NK-92 (cell line): ENCODE data around the gene GALNT13.

ENCODE experiments used
- DNase-seq: peaks from one replicate; lab custom pipeline; 2025; ENCODE audit not compliant: unreplicated experiment; lab: John Stamatoyannopoulos, UW

The GALNT13 gene

DNA sequence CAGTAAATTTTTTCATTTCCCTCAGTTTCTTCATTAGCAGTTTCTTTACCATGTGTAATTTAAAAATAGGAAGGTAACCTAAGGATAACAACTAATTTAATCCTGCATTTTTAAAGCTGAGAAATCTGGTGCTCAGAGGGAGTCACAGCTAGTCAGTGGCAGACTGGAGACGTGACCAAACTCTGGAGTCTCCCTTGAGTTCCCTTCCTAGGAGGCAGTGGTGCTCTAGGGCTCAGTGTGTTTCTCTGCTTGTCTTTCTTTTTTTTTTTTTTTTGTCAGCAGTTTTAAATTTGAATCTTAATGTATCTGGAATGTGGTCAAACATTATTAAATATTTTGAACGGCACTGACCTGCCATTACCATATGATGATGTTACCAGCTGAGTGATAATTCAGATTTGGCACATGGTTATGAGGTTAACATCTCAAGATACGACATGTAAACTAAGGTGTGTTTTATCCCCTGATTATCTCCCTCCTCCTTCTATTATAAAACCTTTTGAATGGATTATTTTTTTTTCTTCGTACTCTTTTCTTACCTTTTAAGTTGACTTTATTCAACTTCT, 226.2 kb downstream of the GALNT13 start:
- no peak for DNase-seq

DNA sequence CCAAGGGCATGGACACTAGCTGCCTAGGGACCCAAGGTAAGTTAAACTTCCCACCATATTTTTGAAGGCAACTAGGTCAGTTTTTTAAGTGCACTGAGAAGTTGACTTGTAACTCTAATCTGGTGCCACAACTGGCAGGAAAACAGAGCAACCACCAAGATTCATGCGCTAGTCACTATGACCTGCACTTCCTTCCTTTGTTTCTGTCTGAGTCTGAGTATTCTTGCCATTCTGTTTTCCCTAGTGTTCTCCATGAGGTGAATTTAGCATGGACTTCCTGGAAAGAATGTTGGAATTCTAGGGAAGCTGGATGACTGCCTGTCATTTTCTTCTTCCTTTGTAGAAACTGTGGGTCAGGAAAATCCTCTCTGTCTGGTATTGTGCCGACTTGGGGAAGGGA, 249.0 kb downstream of the GALNT13 start:
- DNase-seq = no peak

GRCh38 chr2:154125891-154126290, 254.2 kb downstream of the GALNT13 start:
- no peak for DNase-seq

GRCh38 chr2:154130821-154131220, 259.1 kb downstream of the GALNT13 start:
- DNase-seq = no peak

DNA sequence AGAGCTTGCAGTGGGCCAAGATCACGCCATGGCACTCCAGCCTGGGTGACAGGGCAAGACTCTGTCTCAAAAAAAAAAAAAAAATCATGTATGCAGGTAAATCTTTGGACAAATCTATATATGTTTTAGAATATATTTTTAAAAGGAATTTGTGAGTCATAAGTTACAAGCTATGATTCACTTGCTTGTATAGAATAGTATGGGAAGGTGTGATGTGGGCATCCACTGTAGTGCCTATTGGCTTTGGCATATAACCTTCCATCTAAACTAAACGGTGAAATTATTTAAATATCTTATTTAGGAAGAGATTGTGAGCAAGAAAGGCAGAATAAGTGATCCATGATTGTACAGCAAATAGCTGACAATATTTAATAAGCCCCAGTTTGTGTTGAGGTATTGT, 261.1 kb downstream of the GALNT13 start:
- DNase-seq = no peak

- no peak for DNase-seq
Observed at GRCh38 chr2:154133823-154134222, 262.1 kb downstream of the GALNT13 start.

DNA sequence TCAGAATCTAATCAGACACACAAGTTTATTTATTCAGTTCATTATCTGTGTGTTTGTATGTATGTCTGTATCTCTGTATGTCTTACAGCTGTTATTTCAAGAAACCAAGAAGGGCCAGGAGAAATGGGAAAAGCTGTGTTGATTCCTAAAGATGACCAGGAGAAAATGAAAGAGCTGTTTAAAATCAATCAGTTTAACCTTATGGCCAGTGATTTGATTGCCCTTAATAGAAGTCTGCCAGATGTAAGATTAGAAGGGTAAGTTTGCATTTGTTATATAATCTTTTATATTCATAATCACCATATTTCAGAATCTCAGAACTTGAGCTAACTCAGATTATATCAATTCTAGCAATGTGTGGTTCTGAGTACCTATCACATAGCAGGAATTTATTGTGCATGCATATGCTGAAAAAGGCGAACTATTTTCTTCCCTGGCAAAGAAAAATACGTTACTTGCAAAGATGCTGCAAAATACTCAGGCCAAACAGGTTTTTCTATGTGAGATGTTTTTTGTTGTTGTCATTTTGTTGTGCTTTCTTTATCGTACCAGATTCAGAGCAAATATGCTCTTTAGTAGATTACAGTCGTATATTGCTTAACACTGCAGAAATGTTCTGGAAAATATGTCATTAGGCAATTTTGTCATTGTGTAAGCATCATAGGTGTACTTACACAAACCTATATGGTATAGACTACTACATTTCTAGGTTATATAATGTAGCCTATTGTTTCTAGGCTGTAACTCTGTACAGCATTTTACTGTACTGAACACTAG, 268.7 kb downstream of the GALNT13 start:
- DNase-seq = no peak

GRCh38 chr2:154142480-154142879, 270.8 kb downstream of the GALNT13 start:
- DNase-seq = no peak

DNA sequence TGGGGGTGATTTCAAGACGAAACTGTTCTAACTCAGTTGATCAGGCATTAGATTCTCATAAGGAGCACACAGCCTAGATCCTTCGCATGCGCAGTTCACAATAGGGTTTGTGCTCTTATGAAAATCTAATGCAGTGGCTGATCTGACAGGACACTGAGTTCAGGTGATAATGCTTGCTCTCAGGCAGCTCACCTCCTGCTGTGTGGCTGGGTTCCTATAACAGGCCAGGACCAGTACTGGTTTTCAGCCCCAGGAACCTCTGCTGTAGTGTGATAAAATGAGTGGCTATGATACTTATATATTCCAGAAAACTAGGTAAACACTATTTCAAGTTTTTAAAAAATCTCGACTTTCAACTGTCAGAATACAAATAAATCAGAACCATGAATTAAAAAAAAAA, 271.4 kb downstream of the GALNT13 start:
- DNase-seq = no peak

- no peak for DNase-seq
Observed at GRCh38 chr2:154158101-154158500, 286.4 kb downstream of the GALNT13 start.

GRCh38 chr2:154161286-154161685, 289.6 kb downstream of the GALNT13 start:
- no peak for DNase-seq

DNA sequence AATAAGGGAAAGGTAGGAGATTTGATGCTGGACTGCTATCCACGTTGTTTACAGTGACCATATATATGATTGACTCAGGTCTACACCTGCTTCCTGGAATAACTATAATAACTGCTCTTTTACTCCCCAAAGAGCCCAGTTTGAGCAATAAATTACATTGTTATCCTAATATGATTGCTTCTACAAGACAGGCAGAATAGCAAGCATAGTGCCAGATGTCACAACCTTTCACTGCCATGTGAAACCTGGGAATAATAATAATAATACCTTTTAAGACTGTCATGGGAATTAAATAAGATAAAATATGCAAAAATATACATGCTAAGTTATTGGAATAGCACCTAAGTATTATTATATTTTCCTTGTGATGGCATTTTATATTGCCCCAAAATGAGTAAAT, 298.7 kb downstream of the GALNT13 start:
- DNase-seq = no peak

DNA sequence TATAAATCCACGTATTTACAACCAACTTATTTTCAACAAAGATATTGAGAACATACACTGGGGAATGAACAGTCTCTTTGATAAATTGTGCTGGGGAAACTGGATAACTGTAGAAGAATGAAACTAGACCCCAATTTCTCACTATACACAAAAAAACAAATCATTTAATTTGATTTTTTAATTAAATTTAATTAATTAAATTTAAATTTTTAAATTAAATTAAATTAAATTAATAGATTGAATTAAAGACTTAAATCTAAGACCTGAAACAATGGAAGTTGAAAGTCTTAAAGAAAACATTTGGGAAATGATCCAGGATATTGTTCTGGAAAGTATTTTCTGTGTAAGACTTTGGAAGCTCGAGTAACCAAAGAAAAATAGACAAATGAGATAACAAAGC, 301.4 kb downstream of the GALNT13 start:
- no peak for DNase-seq

DNA sequence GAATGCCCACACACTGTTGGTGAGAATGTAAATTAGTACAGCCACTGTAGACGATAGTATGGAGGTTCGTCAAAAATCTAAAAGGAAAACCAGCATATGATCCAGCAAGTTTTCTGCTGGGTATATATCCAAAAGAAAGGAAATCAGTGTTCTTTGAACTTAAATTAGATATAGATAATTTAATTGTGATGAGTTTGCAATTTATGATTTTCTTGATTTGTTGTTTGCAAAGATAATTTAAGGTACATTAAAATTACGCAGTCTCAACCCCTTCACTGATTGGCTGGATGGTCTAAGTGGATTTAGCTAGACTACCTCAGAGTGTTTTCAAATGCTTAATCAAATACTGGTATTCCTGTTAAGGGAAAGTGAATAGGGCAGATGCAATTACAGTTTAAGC, 302.2 kb downstream of the GALNT13 start:
- DNase-seq = no peak

DNA sequence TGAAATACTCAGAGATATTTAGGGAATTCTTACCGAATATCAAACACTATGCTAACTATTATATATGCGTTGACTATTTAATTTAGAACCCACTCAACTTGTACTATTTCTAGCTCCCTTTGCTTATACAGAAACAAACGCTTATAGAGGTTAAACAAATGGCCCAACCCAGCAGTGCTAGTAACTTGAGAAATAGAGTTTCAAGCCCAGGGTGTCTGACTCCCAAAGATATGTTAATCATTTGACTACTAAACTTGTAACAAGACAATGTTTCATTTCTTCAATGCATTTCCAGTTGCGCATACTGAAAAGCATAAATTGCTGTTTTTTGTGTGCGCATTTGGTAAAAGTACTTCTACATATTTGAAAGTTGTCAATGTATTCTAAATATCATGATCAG, 310.3 kb downstream of the GALNT13 start:
- DNase-seq = no peak

DNA sequence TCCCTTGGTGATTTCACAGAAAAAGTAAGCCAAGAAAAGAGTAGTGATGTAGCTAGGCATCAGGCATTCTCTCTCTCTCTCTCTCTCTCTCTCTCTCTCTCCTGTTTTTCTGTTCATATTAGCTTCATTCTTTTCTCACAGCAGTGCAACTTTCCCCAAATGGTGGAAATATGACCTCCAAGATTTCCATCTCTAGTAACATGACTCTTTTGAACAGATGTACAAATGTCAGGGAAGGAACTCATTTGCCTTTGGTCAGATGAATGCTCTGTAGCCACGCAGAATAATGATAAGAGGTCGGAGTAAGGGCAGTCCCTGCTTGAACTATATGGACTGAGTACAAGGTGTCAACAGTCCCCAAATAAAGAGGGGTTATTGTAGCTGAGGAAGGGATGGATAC, 316.2 kb downstream of the GALNT13 start:
- no peak for DNase-seq

DNA sequence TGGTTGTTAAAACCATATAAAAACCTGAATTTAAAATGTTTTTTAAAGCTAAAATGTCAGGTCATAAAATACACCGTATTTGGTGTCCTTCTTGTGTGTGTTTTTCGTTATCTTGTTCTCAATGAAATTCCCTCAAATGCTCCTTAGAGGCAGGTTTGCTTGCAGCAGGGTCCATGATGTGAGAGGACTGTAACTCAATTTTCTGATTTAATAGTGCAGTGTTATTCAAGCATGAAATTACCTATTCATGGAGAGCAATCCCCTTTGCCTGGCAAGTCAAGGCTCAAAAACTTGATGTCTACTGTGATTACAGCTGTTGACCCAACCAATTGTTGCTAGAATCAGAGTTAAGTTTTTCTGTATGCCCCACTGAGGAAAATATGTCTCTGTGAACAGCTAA, 318.2 kb downstream of the GALNT13 start:
- no peak for DNase-seq

- no peak for DNase-seq
Observed at GRCh38 chr2:154193246-154193645, 321.5 kb downstream of the GALNT13 start.

- DNase-seq = no peak
Observed at GRCh38 chr2:154194909-154195643, 323.4 kb downstream of the GALNT13 start.

DNA sequence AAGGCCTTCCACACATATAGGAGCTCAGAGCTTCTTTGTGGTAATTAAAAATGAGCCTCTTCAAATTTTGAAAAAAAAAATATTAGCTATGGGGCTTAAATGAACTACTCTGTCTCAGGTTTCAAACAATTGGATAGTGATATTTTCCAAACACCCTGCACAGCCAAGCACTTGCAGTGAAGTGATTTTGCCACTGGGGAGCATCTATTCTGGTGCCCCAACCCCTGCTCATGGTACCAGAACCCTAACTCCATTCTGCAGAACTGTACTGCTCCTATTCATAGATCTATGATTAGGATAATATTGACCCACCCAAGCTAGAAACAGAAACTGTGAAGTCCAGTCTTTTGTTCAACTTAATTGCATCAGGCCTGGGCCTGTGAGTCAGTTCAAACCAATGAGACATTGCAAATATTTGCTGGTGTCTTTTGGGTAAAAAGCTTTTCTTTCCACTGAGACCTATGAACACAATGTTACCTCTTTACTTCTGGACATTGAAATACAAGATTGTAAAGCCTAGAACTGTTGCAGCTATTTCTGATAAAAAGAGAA, 324.0 kb downstream of the GALNT13 start:
- DNase-seq = no peak

- DNase-seq = no peak
Observed at GRCh38 chr2:154198866-154199265, 327.1 kb downstream of the GALNT13 start.

DNA sequence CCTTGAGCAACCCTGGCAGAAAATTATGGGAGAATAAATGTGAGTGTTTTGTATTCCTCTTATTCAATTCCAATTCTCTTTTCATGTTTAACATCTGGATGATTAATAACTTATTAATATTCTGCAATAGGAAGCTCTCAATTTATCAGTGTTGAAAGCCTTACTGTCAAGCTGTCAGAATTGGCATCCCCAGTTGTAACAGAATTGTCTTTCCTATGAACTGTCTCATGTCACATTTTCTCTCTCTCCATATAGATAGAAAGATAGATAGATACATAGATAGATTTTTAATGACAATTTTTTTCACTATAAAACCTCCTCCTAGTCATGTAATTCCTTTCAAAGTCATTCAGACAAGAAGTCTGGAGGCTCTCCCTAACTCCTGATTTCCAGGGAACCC, 331.5 kb downstream of the GALNT13 start:
- DNase-seq = no peak
